Measurements from ENCODE around the gene ZNF275. TPM values are rescaled to one million over a fixed set of nuclear protein-coding genes. Genes with fewer than 3 reads are reported as not detected.

ZNF275 gene
- total and polyA plus RNA-seq, 2 of the 4 experiments (the other 2 are of a cell fraction): 6.6 to 9.7 TPM

GRCh38 chrX:153377727-153378126 is 43.8 kb downstream of the ZNF275 start:
- in situ Hi-C loops (cut with MboI; ENCODE audit: low sequenced_read_pairs) (no loop called here), intact Hi-C loops (cut with micrococcal nuclease) (no loop called here), dilution Hi-C loops (cut with HindIII; ENCODE audit: low sequenced_read_pairs, unreplicated experiment) (no loop called here)
- DNase-seq (no peak), ATAC-seq (ENCODE audit: low read depth) (no peak)
- Histone ChIP-seq H3K9me3 (ENCODE audit: control insufficient read depth, insufficient read depth, low read length) (peaks cover 2% of the 10 kb centered on the region; the same call in 1 of the 2 replicates), H4K8ac (ENCODE audit: low read depth in 2 of 2, low read length in 2 of 2) (no peak overlapping the region), H4K5ac (ENCODE audit: low read depth, low read length) (no peak overlapping the region), H3K27ac (ENCODE audit: insufficient read depth, low read length) (no peak overlapping the region), H2BK5ac (ENCODE audit: low read depth, low read length, poor library complexity, severe bottlenecking) (no peak overlapping the region), H2BK20ac (ENCODE audit: low read depth, low read length) (no peak overlapping the region), H3K27me3 (ENCODE audit: control insufficient read depth, insufficient read depth, low read length) (peaks cover 8% of the 10 kb centered on the region), H4K20me1 (ENCODE audit: insufficient read depth, low read length) (no peaks in the 10 kb centered on the region), H3K23ac (ENCODE audit: low read depth, low read length) (no peak overlapping the region), H2AFZ (replicated peaks; ENCODE audit: low read length, poor library complexity) (no peak overlapping the region), H4K91ac (ENCODE audit: insufficient read depth, low read depth, low read length) (no peak overlapping the region), H3K4me2 (ENCODE audit: low read depth, low read length) (no peak overlapping the region), H3K56ac (ENCODE audit: extremely low read depth, insufficient read depth, low read length) (no peak overlapping the region), H3K4me1 (ENCODE audit: control insufficient read depth, insufficient read depth, low read length) (peaks cover 2% of the 10 kb centered on the region; the same call in 1 of the 2 replicates), H2BK120ac (ENCODE audit: low read depth, low read length) (no peak overlapping the region), H3K14ac (replicated peaks; ENCODE audit: low read depth, low read length) (no peak overlapping the region), H3K18ac (ENCODE audit: low read depth, low read length) (no peak overlapping the region), H2AK5ac (ENCODE audit: low read depth, low read length) (no peak overlapping the region), H3K9ac (ENCODE audit: low read depth, low read length) (no peak overlapping the region), H3K79me1 (ENCODE audit: low read depth in 1 of 2, low read length in 2 of 2) (no peaks in the 10 kb centered on the region), H3K4ac (ENCODE audit: low read depth, low read length) (no peak overlapping the region), H2AK9ac (replicated peaks; ENCODE audit: low read depth, low read length, poor library complexity) (no peak overlapping the region), H3K9me1 (ENCODE audit: insufficient read depth, low read length) (no peaks in the 10 kb centered on the region), H2BK15ac (ENCODE audit: low read depth, low read length) (no peak overlapping the region), H3K4me3 (ENCODE audit: insufficient read depth, low read depth, low read length) (no peak overlapping the region), H3K36me3 (ENCODE audit: control insufficient read depth, insufficient read depth, low read length) (no peaks in the 10 kb centered on the region)
- BruUV-seq (replicated peaks): no TSS peak
- WGBS, 2 experiments (ENCODE audit: extremely low coverage in 2 of 2, insufficient read length in 1 of 2): no CpG with 5 or more reads among the region's 3 CpGs
- ChIA-PET POLR2A (ENCODE audit: unreplicated experiment) (no interaction called here), CTCF (no interaction called here)
- no peak for TF ChIP-seq BHLHE40 (IDR thresholded peaks at IDR 0.05; ENCODE audit: low read depth, low read length)
- no peak for TF ChIP-seq SMC3 (IDR thresholded peaks at IDR 0.05; ENCODE audit: low read depth, low read length)
- TF ChIP-seq NFE2L2 (IDR thresholded peaks at IDR 0.05; ENCODE audit: low read depth, low read length): no peak
- TF ChIP-seq CHD1 (IDR thresholded peaks at IDR 0.05; ENCODE audit: low read depth, low read length): no peak
- no peak for TF ChIP-seq CEBPB (IDR thresholded peaks at IDR 0.05; ENCODE audit: low read depth, low read length)
- no peak for TF ChIP-seq POLR2A (IDR thresholded peaks at IDR 0.05; ENCODE audit: low read depth, low read length)
- TF ChIP-seq RAD21 (IDR thresholded peaks at IDR 0.05; ENCODE audit: low read length): no peak
